Skin of body (tissue), 2 donors: ENCODE results near the gene ORAI2. TPM values are rescaled to one million over a fixed set of nuclear protein-coding genes. Genes with fewer than 3 reads are reported as not detected.
"Not testable (repeated sequence)": the region's sequence is repeated elsewhere in the genome, so short reads cannot be mapped to it uniquely, and the experiment has no call there.

Source experiments
- DNase-seq: peaks from one replicate; lab custom pipeline; 2025; lab: John Stamatoyannopoulos, UW
- total RNA-seq: library from RNA; depleted of rRNA; stranded (reverse); fragments of >200 nt; gene quantifications from one replicate; pipeline ENCODE4 v1.2.3, GENCODE V29; 2014

Gene ORAI2
- total RNA-seq, 1 donor from 2014 or later: 5.2 TPM

- DNase-seq: no peak
These were observed 13.2 kb downstream of the ORAI2 start for GRCh38 chr7:102446387-102447156.

- DNase-seq: no peak
These were observed 13.9 kb downstream of the ORAI2 start for GRCh38 chr7:102447311-102447710.

- DNase-seq: no peak
These were observed 15.8 kb downstream of the ORAI2 start for GRCh38 chr7:102449136-102449535.

- DNase-seq: no peak
These were observed 16.9 kb downstream of the ORAI2 start for GRCh38 chr7:102450242-102450641.

GRCh38 chr7:102451371-102452054, 18.1 kb downstream of the ORAI2 start:
- no peak for DNase-seq

GRCh38 chr7:102452451-102452850, 19.1 kb downstream of the ORAI2 start:
- DNase-seq: no peak

- no peak for DNase-seq
These were observed 19.9 kb downstream of the ORAI2 start for GRCh38 chr7:102453319-102453718.

GRCh38 chr7:102454468-102454867, 21.1 kb downstream of the ORAI2 start:
- DNase-seq: no peak

- not testable (repeated sequence) for DNase-seq
These were observed 21.6 kb downstream of the ORAI2 start for GRCh38 chr7:102454932-102455331.

- no peak for DNase-seq
These were observed 22.2 kb downstream of the ORAI2 start for GRCh38 chr7:102455596-102455995.

GRCh38 chr7:102456327-102456726, 23.0 kb downstream of the ORAI2 start:
- no peak for DNase-seq

- DNase-seq: no peak
These were observed 24.1 kb downstream of the ORAI2 start for GRCh38 chr7:102457352-102457924.

GRCh38 chr7:102459221-102459844, 26.0 kb downstream of the ORAI2 start:
- DNase-seq: no peak

- no peak for DNase-seq
These were observed 27.1 kb downstream of the ORAI2 start for GRCh38 chr7:102460467-102460866.

GRCh38 chr7:102463841-102464576, 30.6 kb downstream of the ORAI2 start:
- no peak for DNase-seq

- DNase-seq: peak; percentile 87
These were observed 31.4 kb downstream of the ORAI2 start, which contains the start of the genes ALKBH4 and LRWD1 for GRCh38 chr7:102464577-102465280. Gene ALKBH4 (minus strand): TSS chr7:102464863. CDS start chr7:102464836, 27 bp downstream. Gene LRWD1 (plus strand): TSS chr7:102464984. CDS start chr7:102465081, 97 bp downstream.

- no peak for DNase-seq
These were observed 32.7 kb downstream of the ORAI2 start for GRCh38 chr7:102466097-102466496.

GRCh38 chr7:102467581-102468477, 34.5 kb downstream of the ORAI2 start:
- DNase-seq: no peak
